Jurkat, Clone E6-1 (cell line): ENCODE results near the gene GPR137B.

Experiments
- DNase-seq: peaks from one replicate; pipeline ENCODE4 v3.0.0-alpha.2; 2011; ENCODE audit warnings: low read depth, low spot score
- H3K4me3 ChIP-seq: 2 replicates; pipeline ENCODE4 v1.5.1; 2011; ENCODE audit warnings: mild to moderate bottlenecking, low read length, control low read depth, moderate library complexity

Gene GPR137B

DNA sequence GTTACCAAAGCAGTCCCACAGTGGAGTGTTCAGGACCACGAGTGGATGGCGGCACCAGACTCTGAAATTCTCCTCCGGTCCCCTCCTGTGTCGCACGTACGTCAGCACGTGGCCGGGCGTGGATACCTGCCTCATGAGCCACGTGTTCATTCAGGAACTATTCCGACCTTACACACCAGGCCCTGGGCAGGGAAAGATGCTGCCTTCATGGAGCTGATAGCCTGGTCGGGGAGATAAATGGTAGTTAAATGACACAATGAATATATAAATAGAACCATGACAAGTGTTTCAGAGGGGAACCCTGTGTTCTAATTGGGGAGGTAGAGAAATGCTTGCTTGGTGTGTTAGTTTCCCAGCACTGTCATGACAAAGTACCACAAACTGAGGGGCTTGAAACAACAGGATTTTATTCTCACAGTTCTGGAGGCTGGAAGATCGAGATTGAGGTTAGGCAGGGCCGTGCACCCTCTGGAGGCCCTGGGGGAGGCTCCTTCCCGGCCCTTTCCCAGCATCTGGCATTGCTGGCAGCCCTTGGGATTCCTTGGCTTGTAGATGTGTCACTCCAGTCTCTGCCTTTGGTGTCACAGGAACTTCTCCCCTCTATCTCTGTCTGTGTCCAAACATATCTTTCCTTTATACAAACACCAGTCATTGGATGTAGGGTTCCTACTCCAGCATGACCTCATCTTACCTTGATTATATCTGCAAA lies 28.9 kb upstream of the GPR137B start:
- no peak overlapping the region for H3K4me3 ChIP-seq
- no peak for DNase-seq

DNA sequence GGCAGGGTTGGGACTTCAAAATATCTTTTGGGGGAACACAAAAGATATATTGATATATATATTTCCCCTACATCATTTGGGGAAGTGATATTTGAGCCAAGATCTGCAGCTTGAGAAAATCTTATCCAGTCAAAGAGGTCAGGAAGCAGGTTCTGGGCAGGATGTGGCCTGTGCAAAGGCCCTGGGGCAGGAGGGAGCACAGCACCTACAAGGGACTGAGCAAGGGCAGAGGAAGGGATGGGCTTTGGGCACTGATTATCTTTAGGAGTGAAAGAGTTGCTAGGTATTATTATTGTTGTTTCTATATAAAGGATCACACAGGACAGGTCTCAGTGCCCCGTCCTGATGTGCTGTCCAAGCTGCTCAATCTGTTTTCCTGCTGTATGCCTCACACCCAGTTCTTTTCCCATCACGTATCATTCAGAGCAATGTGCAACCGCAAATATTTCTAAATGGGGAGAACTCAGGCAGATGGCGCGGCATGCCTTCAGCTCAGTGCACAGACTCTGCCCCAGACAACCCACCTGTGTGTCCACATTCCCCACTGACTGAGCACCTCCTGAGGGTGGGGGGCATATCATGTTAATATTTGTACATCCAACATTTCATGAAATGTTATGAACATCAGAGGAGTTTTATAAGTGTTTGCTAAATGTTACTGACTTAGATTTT lies 28.1 kb upstream of the GPR137B start:
- no peak for DNase-seq

DNA sequence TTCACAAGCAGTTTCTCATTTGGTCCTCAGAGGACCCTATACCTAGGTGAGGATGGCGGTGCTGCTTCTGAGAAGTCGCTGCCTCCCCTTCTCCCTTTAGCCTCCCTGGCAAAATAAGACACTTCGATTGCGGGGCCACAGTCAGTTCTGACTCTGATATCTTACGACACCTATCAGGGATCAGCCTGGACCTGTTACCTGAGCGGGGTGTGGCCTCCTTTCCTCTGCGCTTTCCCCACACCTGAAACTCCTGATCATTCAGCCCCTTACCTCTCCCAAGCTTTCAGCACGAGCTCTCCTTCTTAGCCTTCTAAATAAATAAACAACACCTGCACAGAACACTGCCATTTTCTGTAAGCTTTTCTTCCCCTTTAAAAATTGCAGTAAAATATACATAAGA lies 24.6 kb upstream of the GPR137B start:
- no peak overlapping the region for H3K4me3 ChIP-seq
- DNase-seq, result no peak

More for the DNA sequence above, 28.1 kb upstream of the GPR137B start:
- H3K4me3 ChIP-seq, result no peak overlapping the region

DNA sequence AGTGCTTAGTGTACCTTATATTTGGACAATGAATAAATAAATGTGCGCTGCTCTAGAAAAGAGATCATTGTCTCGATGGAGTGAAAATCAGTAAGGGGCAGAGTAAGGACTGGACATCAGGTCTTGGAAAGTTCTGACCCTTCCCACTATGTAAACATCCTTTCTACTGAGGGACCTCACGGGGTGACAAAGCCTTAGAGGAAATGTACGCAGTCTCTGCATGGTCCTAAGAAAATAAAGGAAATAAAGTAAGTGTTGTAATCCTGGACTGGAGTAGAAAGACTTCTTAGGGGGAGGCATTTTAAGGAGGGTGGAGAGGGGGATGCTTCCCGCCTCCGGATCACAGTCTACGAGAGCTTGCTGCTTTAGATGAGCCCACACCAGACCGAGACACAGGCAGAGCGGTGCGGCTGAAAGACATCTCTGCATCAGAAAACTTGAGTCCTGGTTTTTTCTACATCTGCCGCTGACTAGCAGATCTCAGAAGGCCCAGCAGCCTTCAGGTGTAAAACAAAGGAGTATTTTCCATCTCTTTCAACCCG lies 22.3 kb upstream of the GPR137B start:
- H3K4me3 ChIP-seq, result no peak overlapping the region
- DNase-seq, result no peak

DNA sequence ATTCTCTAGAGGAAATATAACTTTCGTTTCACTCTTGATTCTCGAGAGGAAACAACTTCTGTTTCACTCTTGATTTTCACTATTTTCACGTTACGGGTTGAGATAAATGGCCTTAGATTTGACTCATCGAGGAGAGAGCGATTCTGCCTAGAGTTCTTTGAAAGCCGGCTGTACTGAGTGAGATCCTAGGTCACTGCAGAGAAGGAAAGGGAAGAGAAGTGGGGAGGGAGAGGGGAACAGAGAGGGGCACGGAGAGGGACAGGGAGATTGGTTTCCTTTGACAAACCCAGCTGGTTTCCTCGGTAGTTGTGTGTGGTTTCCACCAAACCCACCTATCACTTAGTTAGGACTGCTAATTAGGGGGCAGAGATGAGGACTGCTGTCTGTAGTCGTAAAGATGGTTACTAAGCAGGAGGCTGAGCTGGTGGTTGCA lies 21.6 kb upstream of the GPR137B start:
- DNase-seq, result peak; percentile 32
- H3K4me3 ChIP-seq, result no peak overlapping the region

DNA sequence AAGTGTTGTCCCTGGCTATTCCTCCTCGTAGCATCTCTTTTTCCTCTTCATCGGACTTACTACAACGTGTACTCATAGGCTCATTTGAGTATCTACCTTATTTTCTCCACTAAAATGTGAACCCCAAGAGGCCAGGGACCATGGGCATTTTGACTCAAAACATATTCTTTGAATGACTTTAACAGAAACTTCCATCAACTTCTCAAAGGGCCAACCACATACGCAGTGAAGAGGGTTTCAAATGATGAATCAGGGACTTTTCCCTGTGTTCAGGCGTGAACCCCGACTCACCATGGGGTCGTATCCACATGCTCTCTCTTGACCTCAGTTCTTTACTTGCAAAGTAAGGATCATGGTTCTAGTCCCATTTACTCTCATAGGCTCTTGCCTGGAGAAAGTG lies 20.2 kb upstream of the GPR137B start:
- DNase-seq, result no peak
- H3K4me3 ChIP-seq, result no peak overlapping the region

DNA sequence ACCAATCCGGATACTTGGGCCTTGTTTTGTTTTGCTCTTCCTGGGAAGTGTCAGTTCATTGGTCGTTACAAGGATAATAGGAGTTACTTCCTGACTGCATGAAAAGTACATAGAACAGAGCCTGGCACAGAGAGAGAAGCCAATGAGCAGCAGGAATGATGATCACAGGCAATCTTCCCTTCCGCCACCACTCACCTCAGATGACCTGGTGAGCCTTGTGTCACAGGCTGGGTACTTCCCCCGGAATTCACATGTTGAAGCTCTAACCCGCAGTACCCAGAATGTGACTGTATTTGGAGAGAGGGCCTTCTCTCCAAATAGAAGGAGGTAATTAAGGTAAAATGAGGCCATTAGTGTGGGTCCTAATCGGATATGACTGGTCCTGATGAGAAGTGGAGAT lies 18.8 kb upstream of the GPR137B start:
- no peak overlapping the region for H3K4me3 ChIP-seq
- DNase-seq, result no peak

DNA sequence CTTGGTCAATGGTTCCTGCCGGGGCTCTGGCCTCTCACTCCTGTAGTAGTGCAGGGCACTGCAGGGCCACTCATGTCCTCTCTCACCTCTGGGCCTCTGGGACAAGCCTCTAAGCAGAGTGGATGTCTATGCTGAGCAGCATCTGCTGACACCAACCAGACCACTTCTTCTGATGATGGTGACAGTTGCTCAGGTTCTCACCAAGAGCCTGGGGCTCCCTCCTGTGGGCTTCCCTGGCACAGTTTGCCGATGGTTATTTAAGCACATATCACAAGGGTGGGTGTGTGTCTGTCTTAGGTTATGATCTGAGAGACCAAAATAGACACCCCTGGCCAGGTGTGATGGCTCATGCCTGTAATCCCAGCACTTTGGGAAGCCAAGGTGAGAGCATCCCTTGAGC lies 17.4 kb upstream of the GPR137B start:
- DNase-seq, result peak; percentile 17
- H3K4me3 ChIP-seq, result no peak overlapping the region

DNA sequence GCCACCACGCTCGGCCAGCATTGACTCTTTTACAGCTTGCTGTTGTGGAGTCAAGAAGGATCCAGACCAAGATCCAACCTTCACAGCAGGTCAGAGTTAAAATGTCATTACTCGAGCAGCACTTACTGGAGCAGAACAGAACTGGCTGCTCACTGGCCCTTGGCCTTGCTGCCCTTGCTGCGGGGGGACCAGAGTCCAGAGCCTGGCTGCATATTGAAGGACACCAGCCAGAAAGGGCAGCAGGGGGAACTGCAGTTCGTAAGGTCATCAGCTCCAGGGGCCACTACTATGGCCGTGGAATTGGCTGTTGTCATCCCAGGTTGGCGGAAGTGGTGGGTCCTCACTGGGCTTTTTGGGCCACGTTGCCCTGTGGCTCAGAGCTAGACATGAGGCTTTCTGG lies 15.3 kb upstream of the GPR137B start:
- H3K4me3 ChIP-seq, result no peak overlapping the region
- DNase-seq, result no peak

DNA sequence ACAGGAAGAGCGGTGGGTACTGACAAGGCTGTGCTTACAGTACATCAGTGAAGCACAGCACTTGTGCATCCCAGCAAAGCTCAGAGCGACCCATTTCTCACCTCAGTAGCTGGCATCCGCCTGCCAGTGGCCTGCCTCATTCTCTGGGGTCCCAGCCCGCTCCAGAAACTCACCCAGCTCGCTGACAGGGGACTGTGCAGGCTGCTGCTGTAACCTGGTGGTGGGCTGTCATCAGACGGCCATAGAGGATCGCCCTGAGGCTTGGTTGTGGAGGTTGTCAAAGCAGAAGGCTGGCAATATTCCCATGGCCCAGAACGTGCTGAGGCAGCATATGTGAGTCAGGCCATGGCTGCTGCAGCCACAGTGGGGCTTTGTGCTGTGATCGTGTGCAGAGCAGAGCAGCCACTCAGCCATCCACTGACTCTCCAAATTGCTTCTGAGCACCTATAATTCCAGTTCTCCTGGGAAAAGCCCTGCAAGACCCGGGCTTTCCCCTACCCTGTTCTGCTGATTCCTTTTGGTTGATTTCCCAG lies 13.6 kb upstream of the GPR137B start:
- DNase-seq, result no peak
- H3K4me3 ChIP-seq, result no peak overlapping the region

DNA sequence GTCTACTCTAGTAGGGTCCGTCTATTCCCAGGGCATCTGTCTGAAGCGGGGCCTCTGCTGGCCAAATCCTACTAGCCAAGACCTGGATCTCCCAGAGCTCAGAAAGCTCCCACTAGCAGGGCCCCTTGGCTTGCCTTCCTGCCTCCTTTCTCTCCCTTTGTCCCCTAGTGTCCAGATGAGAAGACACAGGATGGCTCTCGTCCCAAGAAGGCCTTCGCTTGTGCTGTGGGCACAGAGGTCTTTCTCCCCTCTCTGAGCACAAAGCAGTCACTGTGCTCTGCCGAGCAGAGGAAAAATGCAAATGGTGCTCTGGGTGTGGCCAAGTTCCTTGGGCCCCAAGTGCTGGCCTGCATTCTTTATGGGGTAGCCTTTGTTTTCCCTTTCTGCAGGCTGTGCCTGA lies 13.0 kb upstream of the GPR137B start:
- H3K4me3 ChIP-seq, result no peak overlapping the region
- no peak for DNase-seq

DNA sequence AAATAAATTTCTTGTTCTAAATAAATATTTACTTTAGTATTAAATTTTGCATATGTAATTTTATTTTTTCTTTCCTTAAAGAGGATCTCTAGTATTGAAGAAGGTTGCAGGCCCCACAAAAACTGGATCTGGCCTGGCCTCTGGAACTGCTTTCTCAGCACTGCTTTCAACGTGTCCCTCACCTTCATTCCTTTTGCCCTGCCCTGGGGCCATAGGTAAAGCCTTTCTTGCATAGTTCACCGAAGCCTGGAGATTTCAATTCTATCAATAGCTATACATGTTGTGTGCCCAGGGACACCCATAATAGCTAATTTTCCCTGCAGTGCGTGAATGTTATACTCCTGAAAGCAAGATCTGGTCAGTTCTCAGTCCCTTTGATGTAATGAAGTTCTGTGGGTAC lies 12.0 kb upstream of the GPR137B start:
- no peak for DNase-seq
- no peak overlapping the region for H3K4me3 ChIP-seq

DNA sequence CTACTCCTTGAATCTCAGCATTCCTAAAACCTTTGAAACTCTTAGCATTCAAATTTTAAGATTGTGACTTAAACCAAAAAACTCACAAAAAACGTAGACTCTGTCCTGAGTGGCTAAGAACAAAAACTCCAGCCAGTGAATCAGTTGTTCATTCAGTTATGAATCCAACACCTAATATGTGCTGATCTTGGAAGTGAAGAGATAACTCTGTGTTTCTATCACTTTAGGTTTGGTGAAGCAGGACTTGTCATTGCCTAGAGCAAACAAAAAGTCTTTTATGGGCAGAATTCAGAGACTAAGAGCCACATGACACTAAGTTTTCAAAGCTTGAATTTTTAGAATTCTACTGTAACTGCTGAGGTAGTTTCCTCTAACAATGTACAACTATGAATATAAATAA lies 10.4 kb upstream of the GPR137B start:
- DNase-seq, result no peak
- H3K4me3 ChIP-seq, result no peak overlapping the region

DNA sequence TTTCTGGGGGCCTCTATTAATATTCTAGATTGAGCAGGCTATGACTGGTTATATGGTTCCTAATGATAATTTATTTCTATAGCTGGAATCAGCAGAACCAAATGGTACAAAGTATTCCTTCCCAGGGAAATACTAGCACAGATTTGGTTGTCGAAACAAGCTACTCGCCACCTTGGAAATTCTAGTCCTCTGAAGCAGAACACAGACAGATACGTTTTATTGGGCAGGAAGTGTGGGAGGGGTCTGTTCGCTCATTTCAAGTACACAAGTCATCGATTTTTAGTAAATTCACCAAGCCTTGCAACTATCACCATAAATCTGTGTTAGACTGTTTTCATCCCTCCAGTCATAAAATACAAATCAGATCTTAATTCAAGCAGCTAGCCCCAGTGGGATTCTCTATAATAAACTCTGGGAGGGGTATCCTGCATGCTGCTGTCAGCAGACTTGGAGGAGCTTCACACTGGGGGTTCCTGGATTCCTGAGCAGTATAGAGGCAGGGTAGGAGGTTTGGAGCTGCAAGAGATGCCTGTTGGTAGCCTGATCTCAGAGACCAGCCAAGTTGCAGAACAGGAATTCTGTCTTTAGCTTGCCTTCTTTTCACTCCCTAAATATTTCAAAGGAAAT lies 9.8 kb upstream of the GPR137B start:
- DNase-seq, result no peak
- H3K4me3 ChIP-seq, result no peak overlapping the region

DNA sequence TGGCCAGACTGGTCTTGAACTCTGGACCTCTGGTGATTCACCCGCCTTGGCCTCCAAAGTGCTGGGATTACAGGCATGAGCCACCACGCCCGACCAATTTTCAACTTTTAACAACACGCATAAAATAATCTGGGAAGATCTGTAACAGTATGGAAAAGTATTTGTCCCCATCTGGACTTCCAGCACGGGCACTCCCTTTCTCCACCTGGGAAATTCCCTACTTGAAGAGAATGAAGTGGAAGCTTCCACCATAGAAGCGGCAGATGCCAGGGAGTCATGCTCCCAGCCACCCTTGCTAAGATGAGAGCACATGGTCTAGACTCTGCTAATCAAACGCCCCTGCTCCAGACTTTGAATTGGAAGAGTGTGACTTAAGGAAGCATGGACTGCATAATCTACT lies 9.0 kb upstream of the GPR137B start:
- no peak overlapping the region for H3K4me3 ChIP-seq
- DNase-seq, result no peak

DNA sequence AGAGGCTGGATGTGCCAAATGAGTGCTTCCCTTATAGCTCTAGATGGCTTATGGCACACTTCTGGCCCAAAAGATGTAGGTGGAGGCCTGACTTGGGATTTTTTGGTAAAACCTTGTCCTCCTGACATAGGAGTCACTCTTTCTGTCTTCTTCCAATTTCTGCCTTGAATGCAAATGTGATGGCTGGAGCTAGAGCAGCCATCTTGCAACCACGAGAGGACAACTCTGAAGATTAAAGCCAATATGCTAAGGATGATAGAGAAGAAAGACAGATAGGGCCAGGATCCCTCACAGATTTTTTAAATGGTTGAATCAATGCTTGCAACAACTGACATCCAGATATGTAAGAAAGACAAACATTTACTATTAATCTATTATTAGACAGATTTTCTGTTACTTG lies 8.5 kb upstream of the GPR137B start:
- DNase-seq, result no peak
- no peak overlapping the region for H3K4me3 ChIP-seq

DNA sequence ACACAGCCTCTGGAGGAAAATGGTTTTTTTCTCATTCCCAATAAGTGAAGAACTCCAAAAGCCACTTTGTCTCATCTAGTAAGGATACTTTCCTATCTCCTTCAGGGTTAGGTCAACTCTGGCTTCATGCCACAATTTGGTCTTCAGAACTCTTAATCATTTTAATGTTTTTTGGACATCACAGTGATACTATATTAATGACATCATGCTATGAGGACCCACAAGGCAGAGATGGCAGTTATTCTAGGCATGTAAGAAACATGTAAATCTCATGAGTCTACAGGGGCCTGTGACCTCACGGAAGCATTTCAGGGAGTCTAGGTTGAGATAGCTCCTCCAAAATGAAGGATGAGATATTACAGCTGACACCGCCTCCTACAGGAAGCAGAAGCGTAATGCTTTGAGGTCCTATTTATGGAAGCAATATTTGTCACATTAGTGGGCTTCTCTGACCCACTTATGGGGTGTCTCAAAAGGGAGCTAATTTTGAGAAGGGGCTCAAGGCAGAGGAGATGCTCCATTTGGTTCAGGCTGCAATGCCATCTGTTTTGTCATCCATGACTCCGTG lies 5.0 kb upstream of the GPR137B start:
- no peak overlapping the region for H3K4me3 ChIP-seq
- no peak for DNase-seq

DNA sequence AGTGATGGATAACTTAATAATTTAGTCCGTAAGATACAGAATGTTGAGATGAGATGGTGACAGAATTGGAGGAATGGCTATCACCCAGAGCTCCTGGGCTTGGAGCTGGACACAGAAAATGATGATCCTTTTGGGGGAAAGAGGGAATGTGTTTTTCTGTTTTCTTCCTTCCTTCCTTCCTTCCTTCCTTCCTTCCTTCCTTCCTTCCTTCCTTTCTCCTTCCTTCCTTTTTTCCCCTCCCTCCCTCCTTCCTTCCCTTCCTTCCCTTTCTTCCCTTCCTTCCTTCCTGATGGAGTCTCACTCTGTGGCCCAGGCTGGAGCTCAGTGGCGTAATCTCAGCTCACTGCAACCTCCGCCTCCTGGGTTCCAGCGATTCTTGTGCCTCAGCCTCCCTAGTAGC lies 2.8 kb upstream of the GPR137B start:
- no peak overlapping the region for H3K4me3 ChIP-seq

DNA sequence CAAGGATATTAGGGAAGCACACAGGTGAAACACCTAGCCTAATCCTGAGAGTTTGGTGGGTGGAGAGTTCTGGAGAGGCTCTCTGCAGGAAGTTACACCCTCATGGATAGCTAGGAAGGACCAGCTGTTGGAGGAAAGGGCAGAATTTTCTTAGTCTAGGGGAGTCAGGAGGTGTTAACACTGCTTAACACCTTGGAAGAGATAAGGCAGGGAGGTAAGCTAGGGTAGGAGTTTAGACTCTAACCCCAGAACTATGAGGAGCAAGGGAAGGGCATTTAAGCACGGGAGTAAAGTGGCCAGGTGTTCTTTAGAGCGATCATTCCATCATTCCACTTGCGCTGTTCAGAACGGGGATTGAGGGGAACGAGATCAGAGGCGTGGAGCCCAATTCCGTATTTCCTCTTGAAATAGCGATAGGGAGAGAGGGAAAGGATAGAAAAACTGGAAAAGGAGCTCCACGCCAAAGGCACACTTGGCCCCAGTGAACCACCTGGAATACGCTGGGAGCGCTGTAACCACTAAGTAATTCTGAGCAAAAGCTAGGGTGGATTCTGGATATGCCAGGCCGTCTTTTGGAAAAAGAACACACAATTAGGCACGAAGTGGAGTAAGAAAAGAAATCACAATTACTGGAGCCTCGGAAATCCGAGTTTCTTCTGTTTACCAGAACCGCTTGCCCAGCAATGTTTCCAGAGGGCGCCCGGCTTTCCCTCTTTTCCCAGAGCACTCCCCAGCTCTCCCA lies 1.5 kb upstream of the GPR137B start:
- no peak overlapping the region; the same call in 1 of the 2 replicates for H3K4me3 ChIP-seq
- no peak for DNase-seq

More for the DNA sequence above, 2.8 kb upstream of the GPR137B start:
- no peak for DNase-seq
